Measurements from ENCODE around the gene HSF4.

The HSF4 gene

DNA sequence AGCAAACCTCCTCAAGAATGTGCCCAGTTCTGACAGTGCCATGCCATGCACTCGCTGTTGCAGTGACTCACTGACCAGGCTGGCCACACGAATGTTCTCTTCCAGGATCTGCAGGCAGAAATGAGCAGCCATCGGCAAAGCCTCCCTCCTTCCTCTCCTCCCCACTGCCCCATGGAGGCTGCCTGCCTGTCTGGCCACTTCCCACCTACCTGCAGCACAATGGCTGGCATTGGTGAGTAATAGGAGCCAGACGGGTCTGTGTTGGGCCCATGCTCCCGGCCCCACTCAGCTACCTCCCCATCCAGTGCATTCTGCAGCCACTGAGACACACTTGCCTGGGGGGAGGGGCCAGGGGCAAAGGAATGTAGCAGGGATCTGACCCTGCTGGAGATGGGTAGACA lies 22.0 kb downstream of the HSF4 start:
- TF ChIP-seq, protein P1, sequence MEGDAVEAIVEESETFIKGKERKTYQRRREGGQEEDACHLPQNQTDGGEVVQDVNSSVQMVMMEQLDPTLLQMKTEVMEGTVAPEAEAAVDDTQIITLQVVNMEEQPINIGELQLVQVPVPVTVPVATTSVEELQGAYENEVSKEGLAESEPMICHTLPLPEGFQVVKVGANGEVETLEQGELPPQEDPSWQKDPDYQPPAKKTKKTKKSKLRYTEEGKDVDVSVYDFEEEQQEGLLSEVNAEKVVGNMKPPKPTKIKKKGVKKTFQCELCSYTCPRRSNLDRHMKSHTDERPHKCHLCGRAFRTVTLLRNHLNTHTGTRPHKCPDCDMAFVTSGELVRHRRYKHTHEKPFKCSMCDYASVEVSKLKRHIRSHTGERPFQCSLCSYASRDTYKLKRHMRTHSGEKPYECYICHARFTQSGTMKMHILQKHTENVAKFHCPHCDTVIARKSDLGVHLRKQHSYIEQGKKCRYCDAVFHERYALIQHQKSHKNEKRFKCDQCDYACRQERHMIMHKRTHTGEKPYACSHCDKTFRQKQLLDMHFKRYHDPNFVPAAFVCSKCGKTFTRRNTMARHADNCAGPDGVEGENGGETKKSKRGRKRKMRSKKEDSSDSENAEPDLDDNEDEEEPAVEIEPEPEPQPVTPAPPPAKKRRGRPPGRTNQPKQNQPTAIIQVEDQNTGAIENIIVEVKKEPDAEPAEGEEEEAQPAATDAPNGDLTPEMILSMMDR (IDR thresholded peaks at IDR 0.05; ENCODE audit: low read depth, low read length): no peak

GRCh38 chr16:67187175-67187890 lies 22.8 kb downstream of the HSF4 start:
- H3K4me3 ChIP-seq (ENCODE audit: low read depth, low read length): no peak overlapping the region
- TF ChIP-seq, protein P1 (IDR thresholded peaks at IDR 0.05; ENCODE audit: low read depth, low read length): no peak

More for the DNA sequence above, 22.0 kb downstream of the HSF4 start:
- no peak overlapping the region for H3K4me3 ChIP-seq (ENCODE audit: low read depth, low read length)

- H3K4me3 ChIP-seq (ENCODE audit: low read depth, low read length): no peak overlapping the region
- TF ChIP-seq, protein P1 (IDR thresholded peaks at IDR 0.05; ENCODE audit: low read depth, low read length): no peak
Observed at GRCh38 chr16:67188323-67188722, 23.8 kb downstream of the HSF4 start.

GRCh38 chr16:67188798-67189197 lies 24.3 kb downstream of the HSF4 start:
- TF ChIP-seq, protein P1 (IDR thresholded peaks at IDR 0.05; ENCODE audit: low read depth, low read length): no peak
- no peak overlapping the region for H3K4me3 ChIP-seq (ENCODE audit: low read depth, low read length)

GRCh38 chr16:67190041-67190440 lies 25.5 kb downstream of the HSF4 start, which contains the start of gene EXOC3L1:
TSS of gene EXOC3L1 (minus strand) at chr16:67190136. CDS start at chr16:67189676, 460 bp downstream.
- H3K4me3 ChIP-seq (ENCODE audit: low read depth, low read length): no peak within 1 kb of the TSS
- TF ChIP-seq, protein P1 (IDR thresholded peaks at IDR 0.05; ENCODE audit: low read depth, low read length): no peak

DNA sequence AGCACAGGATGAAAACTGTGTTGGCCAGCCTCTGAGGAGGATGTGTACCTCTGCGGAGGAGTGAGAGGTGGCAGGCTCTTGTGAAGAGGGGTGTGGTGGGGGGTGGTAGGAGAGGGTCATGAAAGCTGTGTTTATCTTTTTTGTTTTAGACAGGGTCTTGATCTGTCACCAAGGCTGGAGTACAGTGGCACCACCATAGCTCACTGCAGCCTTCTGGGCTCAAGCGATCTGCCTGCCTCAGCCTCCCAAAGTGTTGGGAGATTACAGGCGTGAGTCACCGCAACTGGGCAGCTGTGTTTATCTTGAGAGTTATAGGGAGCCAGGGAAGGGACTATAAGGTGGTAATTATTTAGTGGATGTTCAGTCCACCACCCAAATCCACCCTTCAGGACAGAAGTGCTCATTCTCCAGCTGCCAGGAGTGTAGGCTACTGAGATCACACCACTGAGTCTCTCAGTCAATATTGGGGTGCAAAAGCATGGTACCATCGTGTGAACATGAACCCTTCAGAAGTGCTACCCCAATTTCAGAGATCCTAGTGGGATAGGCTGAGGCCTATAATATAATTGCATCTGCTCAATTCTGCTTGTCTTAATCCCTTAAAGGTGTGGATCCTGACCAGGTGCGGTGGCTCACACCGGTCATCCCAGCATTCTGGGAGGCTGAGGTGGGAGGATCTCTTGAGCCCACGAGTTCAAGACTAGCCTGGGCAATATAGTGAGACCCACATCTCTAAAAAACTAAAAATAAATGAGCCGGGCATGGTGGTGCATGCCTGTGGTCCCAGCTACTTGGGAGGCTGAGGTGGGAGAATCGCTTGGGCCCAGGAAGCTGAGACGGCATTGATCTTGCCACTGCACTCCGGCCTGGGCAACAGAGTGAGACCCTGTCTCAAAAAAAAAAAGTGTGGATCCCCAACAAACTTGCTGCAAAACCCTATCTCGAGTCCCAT lies 26.2 kb downstream of the HSF4 start:
- TF ChIP-seq, protein P1 (IDR thresholded peaks at IDR 0.05; ENCODE audit: low read depth, low read length): no peak
- H3K4me3 ChIP-seq (ENCODE audit: low read depth, low read length): no peak overlapping the region

Data from WI38 (cell line).